Activated T-helper 17 cell treated with anti-CD3 and anti-CD28 coated beads, Interleukin-2, amount 50 U/mL, for 72 hours (primary cell): ENCODE measurements around the gene PDCD4. TPM values are rescaled to one million over a fixed set of nuclear protein-coding genes. Genes with fewer than 3 reads are reported as not detected.

Experiments used
- ATAC-seq: fragments of 150-1000 bp; cut with Tn5 transposase; replicated peaks from 2 replicates; pipeline ENCODE4 v1.10.0; 2021; ENCODE audit warnings: mild to moderate bottlenecking, moderate library complexity
- H3K27ac Mint-ChIP-seq: one replicate; pipeline ENCODE4 v1.8.0; 2022; ENCODE audit warnings: mixed read lengths
- H3K27me3 Mint-ChIP-seq: one replicate; pipeline ENCODE4 v1.8.0; 2022; ENCODE audit warnings: mixed read lengths
- H3K36me3 Mint-ChIP-seq: one replicate; pipeline ENCODE4 v1.8.0; 2022; ENCODE audit warnings: low read depth, mild to moderate bottlenecking, mixed read lengths
- H3K4me1 Mint-ChIP-seq: one replicate; pipeline ENCODE4 v1.8.0; 2022; ENCODE audit warnings: mixed read lengths
- H3K4me3 Mint-ChIP-seq: one replicate; pipeline ENCODE4 v1.8.0; 2022; ENCODE audit warnings: mild to moderate bottlenecking, mixed read lengths
- H3K9me3 Mint-ChIP-seq: one replicate; pipeline ENCODE4 v1.8.0; 2022; ENCODE audit warnings: mixed read lengths
- total RNA-seq, 2 donors: library from RNA; stranded (reverse); gene quantifications; one replicate each; pipeline ENCODE4 v1.2.3, GENCODE V29; 2022

Gene PDCD4
- total RNA-seq, result 100 to 1,000 TPM in 1 of 2 donors, 10 to 100 TPM in 1; 59.0 to 140 TPM

DNA sequence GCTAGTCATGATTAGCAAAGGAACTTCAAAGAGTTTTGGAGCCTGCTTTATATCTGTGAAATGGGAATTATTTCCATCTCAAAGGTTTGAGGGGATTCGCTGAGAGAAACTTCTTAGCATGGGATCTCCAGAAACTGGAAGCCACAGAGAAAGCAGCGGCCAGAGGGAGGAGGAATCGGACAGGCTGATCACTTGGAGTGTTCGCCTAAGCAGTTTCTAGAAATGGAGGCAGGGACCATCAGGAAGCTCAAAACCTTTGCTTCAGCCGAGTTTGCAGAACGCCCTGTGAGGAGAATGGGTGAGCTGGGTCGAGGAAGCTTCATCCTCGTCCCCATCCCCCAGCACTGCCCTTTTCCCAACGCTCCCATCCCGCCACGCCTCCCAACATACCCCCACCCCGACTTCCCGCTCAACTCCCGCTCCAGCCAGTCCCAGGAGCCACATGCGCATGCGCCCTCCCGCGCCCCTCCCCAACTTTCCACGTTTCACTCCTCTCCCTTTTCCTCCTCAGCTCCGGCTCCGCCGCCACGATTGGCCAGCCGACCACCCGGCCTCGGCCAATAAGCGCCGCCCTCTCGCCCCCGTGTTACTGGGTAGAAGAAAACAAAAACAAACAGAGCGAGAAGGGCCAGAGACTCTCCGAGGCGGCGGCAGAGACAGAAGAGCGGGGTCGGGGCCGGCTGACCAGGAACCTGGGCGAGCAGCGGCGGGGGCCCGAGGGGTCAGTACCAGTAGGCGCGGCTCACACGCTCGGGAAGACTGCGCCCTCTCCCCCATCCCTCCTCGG is at the start of gene PDCD4:
PDCD4 (plus strand) TSS at position 631 of the 787 bp plus-strand sequence. CDS start 4,100 bp downstream, outside the sequence.
- H3K9me3 Mint-ChIP-seq, result no peaks in the 10 kb centered on the region

DNA sequence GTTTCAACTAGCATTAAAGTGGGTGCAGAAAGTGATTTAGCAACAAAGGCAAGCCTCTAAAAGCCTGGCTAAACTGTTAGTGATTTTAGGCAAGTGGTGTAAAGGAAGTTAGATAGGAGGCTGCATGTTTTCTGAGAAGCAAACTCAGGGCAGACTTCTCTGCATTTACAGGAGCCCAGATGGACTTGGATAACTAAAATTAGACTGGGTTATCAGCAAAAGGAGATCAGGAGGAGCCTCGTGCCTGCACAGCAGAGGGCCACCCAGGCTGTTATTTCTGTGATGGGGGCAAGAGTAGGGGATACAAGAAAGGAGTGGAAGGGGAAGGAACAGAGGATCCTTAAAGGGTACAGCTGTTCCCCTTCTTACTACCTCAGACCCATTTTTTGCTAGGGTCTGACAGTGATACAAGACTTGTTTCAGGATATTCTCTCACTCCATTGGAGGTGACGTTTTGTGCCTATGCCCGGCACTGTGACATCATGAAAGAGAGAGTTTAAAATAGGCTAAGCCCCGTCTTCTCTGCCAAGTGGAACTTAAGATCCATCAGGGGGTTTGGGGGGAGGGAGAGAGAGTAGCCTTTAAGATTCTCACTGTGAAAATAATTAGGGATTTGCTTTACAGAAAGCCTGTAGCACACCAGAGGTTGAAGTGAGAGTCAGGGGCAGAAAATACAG is 49.6 kb upstream of the PDCD4 start:
- H3K4me1 Mint-ChIP-seq, result peaks cover 9% of the 10 kb centered on the region
- H3K4me3 Mint-ChIP-seq, result no peak overlapping the region
- H3K27me3 Mint-ChIP-seq, result no peaks in the 10 kb centered on the region
- ATAC-seq, result no peak
- H3K9me3 Mint-ChIP-seq, result no peaks in the 10 kb centered on the region
- H3K27ac Mint-ChIP-seq, result peak overlapping the region; percentile 49
- no peaks in the 10 kb centered on the region for H3K36me3 Mint-ChIP-seq

More for the DNA sequence above, at the start of gene PDCD4:
- Mint-ChIP-seq H3K4me1 (peaks cover 30% of the 10 kb centered on the region), H3K4me3 (peak within 1 kb of the TSS; percentile 85), H3K27me3 (no peaks in the 10 kb centered on the region), H3K36me3 (peaks cover 35% of the 10 kb centered on the region), H3K27ac (peak within 1 kb of the TSS; percentile 91)
- ATAC-seq, result peak; percentile 89

DNA sequence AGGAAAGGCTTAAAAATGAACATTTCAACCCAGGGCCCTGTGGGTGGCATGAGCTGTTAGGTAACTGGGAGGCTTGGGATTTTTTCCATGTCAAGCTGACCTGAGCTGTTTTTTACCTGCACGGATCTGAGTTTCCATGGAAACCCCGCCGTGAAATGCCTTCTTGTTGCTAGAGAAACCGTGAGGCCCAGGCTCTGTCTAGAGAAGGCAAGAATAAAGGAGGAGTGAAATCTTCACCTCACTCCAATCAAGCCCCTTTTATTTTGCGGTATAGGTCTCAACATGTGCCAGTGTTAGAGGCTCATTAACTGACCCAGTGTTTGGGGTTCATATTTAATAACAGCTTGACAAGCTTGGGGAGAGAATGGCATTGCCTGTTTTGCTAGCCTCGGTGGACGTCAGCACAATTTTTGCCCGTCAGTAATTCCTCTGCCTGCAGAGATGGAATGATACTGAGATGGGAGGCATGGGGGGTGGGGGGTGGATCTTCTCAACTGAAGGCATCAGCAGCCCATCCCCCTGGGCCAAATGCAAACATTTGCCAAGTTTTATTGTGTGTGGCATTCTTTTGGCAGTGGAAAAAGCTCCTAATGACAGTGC is 48.9 kb upstream of the PDCD4 start:
- no peak overlapping the region for H3K4me3 Mint-ChIP-seq
- H3K27ac Mint-ChIP-seq, result no peak overlapping the region
- H3K4me1 Mint-ChIP-seq, result peaks cover 3% of the 10 kb centered on the region
- no peaks in the 10 kb centered on the region for H3K36me3 Mint-ChIP-seq
- no peaks in the 10 kb centered on the region for H3K27me3 Mint-ChIP-seq
- H3K9me3 Mint-ChIP-seq, result no peaks in the 10 kb centered on the region
- no peak for ATAC-seq

DNA sequence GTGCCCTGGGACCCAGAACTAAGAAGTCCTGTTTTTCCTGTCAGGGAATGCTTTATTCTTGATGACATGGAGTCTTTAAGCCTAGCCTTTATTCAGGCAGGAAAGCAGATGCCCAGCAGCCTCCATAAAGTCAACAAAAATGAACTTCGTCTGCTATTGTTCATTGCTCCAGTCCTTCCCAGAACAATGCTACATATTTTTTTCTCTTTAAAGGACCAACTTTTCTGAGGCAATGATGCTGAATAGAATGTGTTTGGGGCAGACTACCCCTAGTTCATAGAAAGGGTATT is 47.6 kb upstream of the PDCD4 start:
- H3K27ac Mint-ChIP-seq, result no peak overlapping the region
- H3K9me3 Mint-ChIP-seq, result no peaks in the 10 kb centered on the region
- H3K27me3 Mint-ChIP-seq, result no peaks in the 10 kb centered on the region
- no peak overlapping the region for H3K4me3 Mint-ChIP-seq
- peaks cover 3% of the 10 kb centered on the region for H3K4me1 Mint-ChIP-seq
- no peaks in the 10 kb centered on the region for H3K36me3 Mint-ChIP-seq
- no peak for ATAC-seq

DNA sequence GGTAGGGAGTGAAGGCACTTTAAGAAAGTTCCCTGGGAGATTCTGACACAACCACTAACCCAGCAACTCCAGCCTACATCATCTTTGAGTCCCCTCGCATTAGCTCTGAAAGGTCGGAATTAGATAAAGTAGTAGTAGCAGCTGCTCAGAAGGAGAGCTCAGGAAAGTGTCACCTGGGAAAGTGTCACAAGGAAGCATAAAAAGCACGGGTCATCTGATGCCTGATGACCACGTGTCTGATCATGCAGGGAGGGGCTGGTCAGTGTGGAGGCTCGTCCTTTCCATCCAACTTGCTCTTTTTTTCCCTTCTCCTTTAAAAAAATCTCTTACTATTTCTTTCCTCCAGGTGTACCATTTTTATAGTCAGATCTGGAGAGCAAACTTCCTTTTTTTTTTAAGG is 47.1 kb upstream of the PDCD4 start:
- H3K27me3 Mint-ChIP-seq, result no peaks in the 10 kb centered on the region
- H3K36me3 Mint-ChIP-seq, result no peaks in the 10 kb centered on the region
- H3K4me3 Mint-ChIP-seq, result no peak overlapping the region
- no peaks in the 10 kb centered on the region for H3K9me3 Mint-ChIP-seq
- no peak for ATAC-seq
- no peak overlapping the region for H3K27ac Mint-ChIP-seq
- peaks cover 3% of the 10 kb centered on the region for H3K4me1 Mint-ChIP-seq

DNA sequence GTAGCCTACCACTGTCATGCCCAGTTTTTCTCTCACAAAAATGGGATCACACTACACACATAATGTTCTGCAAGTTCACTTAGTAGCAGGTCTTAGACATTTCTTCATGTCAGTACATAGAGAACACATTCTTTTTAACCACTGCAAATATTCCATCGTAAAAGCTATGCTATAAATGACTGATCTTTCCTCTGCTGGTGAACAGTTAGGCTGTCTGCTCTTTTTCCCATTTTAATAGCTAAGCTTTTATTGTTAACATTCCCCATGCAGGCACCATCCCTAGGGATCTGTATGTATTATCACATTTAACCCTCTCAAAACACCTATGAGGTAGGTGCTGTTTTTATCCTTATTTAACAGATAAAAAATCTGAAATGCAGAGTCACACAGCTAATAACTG is 46.2 kb upstream of the PDCD4 start:
- ATAC-seq, result no peak
- Mint-ChIP-seq H3K36me3 (no peaks in the 10 kb centered on the region), H3K4me1 (peaks cover 3% of the 10 kb centered on the region), H3K9me3 (no peaks in the 10 kb centered on the region), H3K27me3 (no peaks in the 10 kb centered on the region), H3K27ac (no peak overlapping the region), H3K4me3 (no peak overlapping the region)

DNA sequence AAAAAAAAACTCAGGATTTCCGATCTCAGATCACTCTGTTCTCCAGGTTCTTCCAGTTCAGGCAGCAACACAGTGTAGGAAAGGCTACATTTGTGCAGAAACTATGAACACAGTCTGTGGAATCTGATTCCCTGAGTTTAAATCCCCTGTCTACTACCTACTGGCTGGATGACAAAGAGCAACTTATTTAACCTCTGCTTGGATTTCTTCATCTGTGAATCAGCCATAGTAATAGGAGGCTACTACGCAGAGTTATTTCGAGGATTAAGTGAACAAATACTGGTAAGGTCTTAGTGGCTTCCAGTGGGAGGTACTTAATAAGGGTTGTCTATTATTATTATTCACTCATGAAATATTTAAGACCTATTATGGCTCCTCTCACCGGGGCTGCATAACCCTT is 44.3 kb upstream of the PDCD4 start:
- ATAC-seq, result no peak
- no peaks in the 10 kb centered on the region for H3K27me3 Mint-ChIP-seq
- no peaks in the 10 kb centered on the region for H3K4me1 Mint-ChIP-seq
- no peaks in the 10 kb centered on the region for H3K36me3 Mint-ChIP-seq
- H3K9me3 Mint-ChIP-seq, result no peaks in the 10 kb centered on the region
- H3K4me3 Mint-ChIP-seq, result no peak overlapping the region
- H3K27ac Mint-ChIP-seq, result no peak overlapping the region

DNA sequence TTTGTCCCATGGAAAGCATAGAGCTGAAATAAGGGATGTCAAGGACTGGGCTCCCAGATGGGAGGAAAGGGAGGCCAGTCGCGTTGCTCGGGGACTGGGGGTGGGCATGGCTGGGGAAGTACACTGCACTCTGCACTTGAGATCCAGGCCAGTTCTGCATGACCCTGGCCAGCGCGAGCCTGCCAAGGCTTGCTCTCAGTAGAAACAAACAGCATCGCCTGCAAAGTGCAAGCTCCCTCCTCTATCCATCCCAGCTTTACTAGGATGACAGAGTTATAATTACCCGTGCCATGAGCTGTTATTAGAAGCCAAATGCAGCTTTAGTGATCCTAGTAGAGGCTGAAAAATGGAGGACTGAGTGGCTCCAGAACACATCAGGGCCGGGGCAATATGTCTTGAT is 43.9 kb upstream of the PDCD4 start:
- Mint-ChIP-seq H3K36me3 (no peaks in the 10 kb centered on the region), H3K4me3 (no peak overlapping the region), H3K27me3 (no peaks in the 10 kb centered on the region), H3K4me1 (no peaks in the 10 kb centered on the region), H3K9me3 (no peaks in the 10 kb centered on the region), H3K27ac (no peak overlapping the region)
- no peak for ATAC-seq

DNA sequence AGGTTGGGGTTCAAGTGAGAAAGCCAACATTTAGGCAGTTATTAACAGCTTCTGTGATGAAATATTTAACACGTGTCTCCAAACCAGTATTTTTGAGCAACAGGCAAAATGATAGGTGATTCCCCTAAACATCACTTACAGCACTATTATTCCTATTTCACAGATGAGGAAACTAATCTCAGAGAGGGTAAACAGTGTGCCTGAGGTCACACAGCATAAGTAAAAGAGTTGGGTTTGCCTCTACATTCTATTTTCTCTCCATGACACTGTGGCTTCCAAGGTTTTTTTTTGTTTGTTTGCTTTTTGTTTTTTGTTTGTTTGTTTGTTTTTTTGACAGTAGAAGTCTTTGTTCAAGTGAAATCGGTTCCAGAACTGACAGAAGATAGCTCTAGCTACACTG is 43.2 kb upstream of the PDCD4 start:
- H3K27ac Mint-ChIP-seq, result no peak overlapping the region
- ATAC-seq, result no peak
- H3K36me3 Mint-ChIP-seq, result no peaks in the 10 kb centered on the region
- H3K9me3 Mint-ChIP-seq, result no peaks in the 10 kb centered on the region
- no peaks in the 10 kb centered on the region for H3K27me3 Mint-ChIP-seq
- H3K4me1 Mint-ChIP-seq, result no peaks in the 10 kb centered on the region
- no peak overlapping the region for H3K4me3 Mint-ChIP-seq

DNA sequence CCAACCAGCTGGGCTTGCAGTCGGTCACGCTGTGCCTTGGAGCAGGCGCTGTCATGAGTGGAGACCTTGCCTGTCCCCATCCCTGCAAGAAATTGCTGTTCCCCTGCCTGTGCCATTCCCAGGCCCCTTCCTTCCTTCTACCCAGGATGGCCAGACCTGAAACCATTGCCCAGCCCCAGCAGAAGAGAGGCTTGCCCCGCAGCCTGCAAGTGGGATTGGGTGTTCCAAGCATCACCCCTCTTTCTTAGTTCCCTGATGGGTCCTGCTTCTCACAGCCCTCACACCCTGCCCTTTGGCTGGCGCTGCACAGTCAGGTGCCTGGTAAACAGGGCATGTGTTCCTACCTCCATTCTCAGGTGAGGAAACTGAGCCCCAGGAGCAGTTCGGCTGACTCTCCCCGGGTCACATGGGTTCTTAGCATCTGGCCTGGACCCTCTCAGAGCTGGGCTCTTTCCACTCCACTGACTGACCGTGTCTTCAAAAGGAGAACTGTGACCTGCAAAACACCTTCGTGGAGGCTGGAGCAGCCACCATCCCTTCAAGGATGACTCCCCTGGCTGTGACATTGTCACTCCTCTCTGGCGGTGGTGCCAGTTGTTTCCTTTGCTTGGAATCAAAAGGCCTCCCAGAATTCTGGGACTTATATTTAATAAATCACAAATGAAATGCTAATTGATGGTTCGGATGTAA is 41.9 kb upstream of the PDCD4 start:
- Mint-ChIP-seq H3K4me3 (no peak overlapping the region), H3K36me3 (no peaks in the 10 kb centered on the region), H3K4me1 (no peaks in the 10 kb centered on the region), H3K27ac (no peak overlapping the region), H3K9me3 (no peaks in the 10 kb centered on the region), H3K27me3 (no peaks in the 10 kb centered on the region)
- no peak for ATAC-seq

DNA sequence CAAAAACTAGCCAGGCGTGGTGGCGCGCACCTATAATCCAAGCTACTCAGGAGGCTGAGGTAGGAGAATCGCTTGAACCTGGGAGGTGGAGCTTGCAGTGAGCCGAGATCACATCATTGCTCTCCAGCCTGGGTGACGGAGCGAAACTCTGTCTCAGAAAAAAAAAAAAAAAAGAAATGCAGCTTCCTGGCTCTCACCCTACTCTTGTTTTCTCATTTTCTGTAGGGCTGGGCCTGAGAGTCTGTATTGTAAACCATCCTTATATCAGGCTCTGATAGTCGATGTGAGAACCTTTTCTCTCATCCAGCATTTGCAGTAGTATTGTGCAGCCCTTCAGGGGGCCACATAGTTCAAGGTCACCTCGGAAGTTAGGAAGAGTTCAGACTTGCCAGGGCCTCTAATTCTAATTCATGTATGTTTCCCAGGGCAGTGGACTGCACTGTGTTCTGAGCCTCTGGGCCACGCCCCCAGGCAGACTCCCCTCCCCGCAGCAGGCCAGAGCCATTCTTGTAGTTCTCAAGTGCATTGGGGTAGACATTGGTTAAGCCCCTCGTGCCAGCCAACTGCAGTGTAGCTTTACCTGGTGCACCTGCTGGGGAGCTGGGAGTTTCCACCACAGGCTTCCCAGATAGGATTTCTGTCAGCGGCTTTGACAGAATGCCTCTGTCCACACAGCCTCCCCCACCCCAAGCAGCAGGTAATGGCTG is 38.3 kb upstream of the PDCD4 start:
- Mint-ChIP-seq H3K36me3 (no peaks in the 10 kb centered on the region), H3K9me3 (no peaks in the 10 kb centered on the region), H3K4me1 (peaks cover 5% of the 10 kb centered on the region), H3K27me3 (no peaks in the 10 kb centered on the region), H3K4me3 (no peak overlapping the region), H3K27ac (no peak overlapping the region)
- no peak for ATAC-seq

DNA sequence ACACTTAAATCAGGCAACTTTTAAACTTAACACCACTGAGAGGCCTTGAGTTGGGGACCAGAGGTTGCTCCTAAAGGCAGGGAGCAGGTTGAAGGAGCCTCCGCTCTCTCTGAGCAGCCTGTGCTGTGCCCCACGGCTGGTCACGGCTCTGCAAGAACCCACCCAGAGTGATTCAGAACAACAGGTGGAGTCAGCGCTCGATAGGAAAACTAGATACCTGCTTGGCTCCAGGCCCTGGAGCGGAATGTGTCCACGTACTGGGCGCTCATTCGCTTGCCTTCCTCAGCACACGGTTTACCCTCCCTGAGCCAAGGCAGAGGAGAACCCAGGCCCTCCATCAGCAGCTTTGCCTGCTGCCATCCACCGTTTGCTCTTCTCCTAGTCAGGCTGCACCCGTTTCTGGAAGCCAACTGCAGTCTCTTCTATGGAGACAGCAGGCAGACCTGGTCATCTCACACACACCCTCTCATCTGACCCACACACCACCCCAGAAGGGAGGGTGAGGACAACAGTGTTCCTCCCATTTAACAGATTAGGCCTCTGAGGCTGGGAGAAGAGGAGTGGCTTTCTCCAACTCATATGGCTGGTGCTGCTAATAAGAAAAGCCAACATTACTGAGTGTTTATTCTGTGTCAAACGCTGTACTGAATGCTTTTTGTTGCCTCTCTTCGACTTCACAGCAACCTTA is 37.6 kb upstream of the PDCD4 start:
- Mint-ChIP-seq H3K4me3 (no peak overlapping the region), H3K4me1 (peaks cover 5% of the 10 kb centered on the region), H3K27me3 (no peaks in the 10 kb centered on the region), H3K9me3 (no peaks in the 10 kb centered on the region), H3K27ac (no peak overlapping the region), H3K36me3 (no peaks in the 10 kb centered on the region)
- ATAC-seq, result no peak

DNA sequence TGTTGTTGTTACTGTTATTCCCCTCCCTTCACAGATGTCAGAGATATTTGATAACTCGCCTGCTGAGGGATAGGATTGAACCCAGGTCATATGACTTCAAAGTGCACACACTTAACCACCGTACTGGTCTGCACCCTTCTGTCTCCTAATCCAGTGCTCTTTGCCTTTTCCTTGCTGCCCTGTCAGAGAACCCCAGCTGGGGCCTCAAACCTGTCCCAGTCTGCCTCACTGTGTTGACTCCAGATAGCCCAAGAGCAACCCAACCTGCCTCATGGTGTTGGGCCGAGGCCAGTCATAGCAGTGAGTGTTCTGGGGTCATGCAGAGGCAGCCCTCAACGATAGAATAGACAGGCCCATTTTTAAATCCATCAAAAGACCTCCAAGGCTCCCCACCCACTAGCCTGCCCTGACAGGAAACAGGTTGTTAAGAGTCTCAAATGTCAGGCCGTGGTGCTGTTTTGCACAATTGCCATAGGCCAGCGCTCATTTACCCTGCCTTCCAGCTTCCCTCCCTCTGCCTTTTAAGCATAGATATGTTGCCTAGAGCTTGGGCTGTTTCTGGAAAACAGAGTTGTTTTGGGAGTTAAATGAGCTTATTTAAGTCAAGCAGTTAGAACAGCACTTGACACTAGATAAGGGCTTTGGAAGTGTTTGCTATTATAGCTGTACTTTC is 37.0 kb upstream of the PDCD4 start:
- Mint-ChIP-seq H3K4me3 (no peak overlapping the region), H3K9me3 (no peaks in the 10 kb centered on the region), H3K36me3 (no peaks in the 10 kb centered on the region), H3K27ac (no peak overlapping the region), H3K27me3 (no peaks in the 10 kb centered on the region), H3K4me1 (peaks cover 5% of the 10 kb centered on the region)
- no peak for ATAC-seq
